HG03139 (cell line): ENCODE data around the gene BEND7.
"Not testable (repeated sequence)": the region's sequence is repeated elsewhere in the genome, so short reads cannot be mapped to it uniquely, and the experiment has no call there.

Source experiments
- ATAC-seq: cut with Tn5 transposase; IDR thresholded peaks from one replicate; pipeline ENCODE4 v1.9.1; 2021; ENCODE audit not compliant: unreplicated experiment

The BEND7 gene, protein sequence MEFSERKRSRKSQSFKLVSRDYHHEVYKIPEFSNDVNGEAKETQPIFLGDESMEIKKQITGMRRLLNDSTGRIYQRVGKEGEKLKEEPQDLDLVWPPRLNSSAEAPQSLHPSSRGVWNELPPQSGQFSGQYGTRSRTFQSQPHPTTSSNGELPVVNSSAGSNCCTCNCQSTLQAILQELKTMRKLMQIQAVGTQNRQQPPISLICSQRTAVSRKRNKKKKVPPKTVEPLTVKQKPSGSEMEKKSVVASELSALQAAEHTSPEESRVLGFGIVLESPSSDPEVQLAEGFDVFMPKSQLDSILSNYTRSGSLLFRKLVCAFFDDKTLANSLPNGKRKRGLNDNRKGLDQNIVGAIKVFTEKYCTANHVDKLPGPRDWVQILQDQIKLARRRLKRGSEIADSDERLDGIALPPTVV

DNA sequence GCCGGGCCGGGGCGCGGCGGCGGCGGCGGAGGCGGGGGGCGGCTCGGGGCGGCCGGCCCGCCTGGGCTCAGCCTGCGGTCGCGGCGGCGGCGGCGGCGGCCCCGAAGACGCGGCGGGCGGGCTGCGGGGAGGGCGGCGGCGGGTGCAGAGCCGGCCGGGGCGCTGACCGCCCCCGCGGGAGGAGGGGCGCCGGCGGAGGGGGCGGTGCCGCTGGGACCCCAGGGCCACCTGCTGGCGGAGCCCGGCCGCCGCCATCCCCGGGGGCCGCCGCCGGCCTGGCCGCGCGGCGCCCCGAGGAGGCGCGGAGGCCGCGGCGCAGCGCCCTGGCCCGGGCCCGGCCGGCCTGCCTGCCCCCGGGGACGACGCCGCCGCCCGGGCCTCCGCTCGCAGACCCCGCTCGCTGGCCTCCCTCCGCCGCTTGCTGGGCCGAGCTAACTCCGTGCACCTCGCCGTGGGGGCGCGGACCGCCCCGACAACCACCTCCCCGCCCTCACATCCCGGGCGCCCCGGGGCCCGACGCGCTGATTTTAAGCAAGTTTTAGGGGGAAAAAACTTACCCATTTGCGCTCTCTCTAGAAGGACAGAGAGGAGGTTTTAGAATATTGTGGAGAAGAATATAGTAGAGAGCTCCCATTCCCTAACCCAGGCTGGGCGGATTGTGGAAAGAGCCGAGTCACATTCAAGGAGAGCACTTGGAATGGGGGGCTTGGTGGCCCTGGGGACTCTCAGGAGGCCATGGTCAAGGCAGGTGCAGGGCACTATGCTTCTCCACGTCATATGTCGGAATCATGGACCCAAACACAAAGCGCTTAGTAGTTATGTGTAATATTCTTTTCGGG lies at the start of gene BEND7:
BEND7 (minus strand) TSS at position 140 of the 839 bp plus-strand sequence. CDS start 481 bp downstream, outside the sequence.
- no peak for ATAC-seq

DNA sequence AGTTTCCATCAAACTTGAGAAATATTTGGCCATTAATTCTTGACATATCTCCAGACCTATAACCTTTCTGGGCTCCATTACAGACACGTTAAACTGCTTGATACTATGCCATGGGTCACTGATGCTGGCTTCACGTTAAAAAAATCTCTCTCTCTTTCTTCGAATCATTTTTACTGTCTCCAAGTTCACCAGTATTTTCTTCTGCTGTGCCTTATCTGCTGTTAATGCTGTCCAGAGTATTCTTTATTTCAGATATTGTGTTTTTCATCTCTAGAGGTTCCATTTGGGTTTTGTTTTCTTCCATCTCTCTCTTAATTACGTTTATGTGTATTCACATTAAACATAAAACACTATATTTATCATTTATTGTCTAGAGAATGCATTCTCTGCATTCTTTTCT lies 45.1 kb upstream of the BEND7 start:
- no peak for ATAC-seq

DNA sequence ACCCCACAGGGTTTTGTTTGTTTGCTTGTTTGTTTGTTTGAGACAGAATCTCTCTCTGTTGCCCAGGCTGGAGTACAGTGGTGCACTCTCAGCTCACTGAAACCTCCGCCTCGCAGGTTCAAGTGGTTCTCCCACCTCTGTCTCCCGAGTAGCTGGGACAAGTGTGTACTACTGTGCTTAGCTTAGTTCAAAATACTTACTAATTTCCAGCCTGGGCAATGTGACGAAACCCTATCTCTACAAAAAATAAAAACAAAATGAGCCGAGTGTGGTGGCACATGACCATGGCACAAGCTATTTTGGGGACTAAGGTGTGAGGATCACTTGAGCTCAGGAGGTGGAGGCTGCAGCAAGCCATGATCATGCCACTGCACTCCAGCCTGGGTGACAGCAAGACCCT lies 42.7 kb upstream of the BEND7 start:
- no peak for ATAC-seq

DNA sequence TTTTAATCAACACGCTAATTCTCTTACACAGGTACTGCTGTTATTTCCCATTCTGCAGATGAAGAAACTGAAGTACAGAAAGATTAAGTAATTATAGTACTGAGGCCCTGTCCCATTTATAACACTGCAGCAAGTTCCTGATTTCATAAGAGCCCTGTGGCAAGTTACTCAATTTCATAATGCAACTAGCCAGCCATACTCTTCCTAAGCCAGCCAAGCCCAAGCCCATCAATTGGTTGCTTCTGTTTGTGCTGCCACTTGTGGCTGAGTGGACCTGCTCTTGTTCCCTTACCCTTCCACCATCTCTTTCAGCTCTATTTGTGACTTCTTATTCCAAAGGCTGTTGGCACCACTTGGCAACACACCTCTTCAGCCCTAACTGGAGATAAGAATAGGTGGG lies 38.2 kb upstream of the BEND7 start:
- no peak for ATAC-seq

DNA sequence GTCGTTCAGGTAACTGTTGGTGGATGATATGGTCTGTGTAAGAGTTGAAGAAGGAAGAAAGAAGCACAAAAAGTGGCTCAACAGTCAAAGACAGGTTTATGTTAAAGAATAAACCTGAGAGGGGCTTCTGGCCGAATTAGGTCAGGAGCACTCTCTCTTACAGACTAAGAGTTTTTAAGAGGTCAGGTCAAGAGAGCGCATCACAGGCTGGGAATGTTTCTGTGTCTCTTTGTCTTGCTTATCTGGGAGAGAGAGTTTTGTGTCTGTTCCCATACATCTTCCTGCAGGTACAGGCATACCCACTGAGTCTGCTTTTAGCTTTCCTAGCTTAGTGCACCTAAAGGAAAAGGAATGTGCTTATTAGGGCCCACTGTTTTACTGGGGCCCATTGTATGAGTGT lies 35.8 kb upstream of the BEND7 start:
- no peak for ATAC-seq

DNA sequence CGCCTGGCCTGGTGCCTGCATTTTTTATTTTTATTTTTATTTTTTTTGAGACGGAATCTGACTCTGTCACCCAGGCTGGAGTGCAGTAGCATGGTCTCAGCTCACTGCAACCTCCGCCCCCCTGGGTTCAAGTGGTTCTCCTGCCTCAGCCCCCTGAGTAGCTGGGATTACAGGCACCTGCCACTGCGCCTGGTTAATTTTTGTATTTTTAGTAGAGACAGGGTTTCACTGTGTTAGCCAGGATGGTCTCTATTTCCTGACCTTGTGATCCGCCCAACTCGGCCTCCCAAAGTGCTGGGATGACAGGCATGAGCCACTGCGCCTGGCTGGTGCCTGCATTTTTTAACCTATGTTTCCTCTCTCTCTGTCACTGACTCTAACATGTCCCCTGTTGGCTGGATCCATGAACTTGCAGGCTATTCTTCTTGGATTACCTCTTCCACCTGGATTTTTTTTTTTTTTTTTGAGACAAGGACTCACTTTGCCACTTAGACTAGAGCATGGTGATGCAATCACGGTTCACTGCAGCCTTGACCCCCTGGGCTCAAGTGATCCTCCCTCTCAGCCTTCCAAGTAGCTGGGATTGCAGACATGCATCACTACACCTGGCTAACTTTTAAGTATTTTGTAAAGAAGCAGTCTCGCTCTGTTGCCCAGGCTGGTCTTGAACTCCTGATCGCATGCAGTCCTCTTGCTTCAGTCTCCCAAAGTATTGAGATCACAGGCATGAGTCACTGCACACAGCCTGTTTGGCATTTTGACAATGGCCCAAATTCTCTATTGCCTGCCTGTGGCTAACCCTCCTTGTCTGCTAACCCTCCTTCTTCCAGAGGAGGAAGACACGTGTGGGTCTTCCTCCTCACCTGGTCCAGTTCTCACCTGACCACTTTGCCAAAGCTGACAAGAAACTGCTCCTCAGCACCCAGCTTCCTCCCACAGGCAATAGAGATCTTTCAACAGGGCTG lies 34.9 kb upstream of the BEND7 start:
- no peak for ATAC-seq

DNA sequence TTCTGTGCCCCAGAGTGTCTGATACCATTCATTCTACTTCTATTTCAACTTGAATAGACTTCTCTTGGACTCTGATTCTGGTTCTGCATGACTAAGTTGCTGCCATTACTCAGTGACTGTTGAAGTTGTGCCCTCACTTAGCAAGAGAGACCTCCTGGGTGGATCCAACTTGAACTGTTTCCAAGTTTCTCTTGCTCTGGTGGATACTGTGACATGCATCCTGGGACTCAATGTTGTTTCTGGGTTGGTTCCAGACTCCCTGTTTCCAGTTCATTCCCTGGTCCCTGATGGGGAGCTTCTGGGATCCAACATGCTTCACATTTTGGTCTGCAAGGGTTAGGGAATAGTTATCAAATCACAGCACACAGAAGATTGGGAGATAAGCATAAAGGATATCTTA lies 31.8 kb upstream of the BEND7 start:
- ATAC-seq, result no peak

DNA sequence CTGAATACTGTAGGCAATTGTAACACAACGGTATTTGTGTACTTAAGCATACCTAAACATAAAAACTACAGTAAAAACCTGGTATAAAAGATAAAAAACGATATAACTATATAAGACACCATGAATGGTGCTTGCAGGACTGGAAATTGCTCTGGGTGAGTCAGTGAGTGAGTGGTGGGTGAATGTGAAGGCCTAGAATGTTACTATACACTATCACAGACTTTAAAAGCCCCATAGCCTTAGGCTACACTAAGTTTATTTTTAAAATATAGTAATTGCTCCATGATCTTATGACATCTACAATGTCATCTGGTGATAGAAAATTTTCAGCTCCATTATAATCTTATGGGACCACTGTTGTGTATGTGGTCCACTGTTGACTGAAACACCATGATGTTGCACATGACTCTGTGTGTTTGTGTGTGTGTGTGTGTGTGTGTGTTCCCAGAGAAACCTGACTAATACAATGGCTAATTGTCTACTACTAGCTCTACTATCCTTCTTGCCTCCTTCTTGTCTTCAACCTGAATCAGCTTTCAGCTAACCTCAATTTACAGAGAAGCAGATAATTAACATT lies 30.4 kb upstream of the BEND7 start:
- no peak for ATAC-seq

DNA sequence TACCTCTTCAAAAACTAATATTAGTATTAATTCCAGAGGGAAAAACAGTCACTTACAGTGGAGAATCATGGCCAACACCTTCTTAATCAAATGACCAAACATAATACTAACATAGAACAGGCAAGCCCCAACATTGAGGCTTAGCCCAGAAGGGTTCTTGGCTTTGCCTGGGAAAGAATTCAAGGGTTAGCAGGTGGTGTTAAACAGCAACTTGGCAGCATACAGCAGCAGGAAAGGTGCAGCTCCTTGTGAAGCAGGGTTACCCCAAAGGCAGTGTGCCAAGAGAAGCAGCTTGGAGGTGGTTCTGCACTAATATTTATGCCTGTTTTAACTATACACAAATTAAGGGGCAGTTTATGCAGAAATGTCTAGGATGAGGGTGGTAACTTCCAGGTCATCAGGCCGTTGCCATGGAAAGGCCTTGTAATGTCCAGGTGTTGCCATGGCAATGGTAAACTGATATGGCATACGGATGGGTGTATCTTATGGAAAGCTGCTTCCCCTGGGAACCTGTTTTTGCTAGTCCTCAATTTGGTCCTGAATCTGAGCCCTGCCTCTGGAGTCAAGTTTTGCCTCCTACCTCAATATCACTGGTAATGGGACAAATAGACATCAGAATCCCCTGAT lies 27.2 kb upstream of the BEND7 start:
- ATAC-seq, result no peak

DNA sequence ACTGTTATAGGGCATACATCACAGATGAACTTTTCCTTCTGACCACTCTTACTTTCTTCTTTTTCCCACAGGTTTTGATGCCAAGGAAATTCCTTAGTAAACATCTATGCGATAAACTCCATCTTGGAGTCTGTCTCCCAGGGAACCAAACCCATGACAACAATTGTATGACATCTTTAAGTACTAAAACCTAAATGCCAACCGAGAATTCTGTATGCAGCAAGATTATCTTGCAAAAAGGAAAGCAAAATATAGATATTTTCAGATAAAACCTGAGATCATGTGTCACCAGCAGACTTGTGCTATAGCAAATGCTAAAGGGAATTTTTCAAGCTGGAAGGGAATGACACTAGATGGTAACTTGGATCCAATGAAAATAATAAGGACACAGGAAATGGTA lies 22.0 kb upstream of the BEND7 start:
- ATAC-seq, result no peak

DNA sequence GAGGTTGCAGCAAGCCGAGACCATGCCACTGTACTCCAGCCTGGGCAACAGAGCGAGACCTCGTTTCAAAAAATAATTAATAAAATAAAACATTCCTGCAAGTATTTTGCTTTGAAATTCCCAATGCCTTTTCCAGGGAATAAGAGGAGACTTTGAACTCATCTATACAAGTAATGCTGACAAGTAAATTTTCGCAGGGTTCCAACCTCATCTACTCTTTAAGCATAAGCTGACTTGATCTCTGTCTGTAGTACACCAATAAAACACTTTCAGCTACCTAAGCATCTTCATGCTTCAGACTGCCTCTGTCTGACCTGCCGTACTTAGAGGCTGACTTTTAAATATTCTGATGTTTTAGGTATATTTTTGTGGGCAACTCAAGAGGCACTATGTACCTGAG lies 13.7 kb upstream of the BEND7 start:
- ATAC-seq, result no peak

DNA sequence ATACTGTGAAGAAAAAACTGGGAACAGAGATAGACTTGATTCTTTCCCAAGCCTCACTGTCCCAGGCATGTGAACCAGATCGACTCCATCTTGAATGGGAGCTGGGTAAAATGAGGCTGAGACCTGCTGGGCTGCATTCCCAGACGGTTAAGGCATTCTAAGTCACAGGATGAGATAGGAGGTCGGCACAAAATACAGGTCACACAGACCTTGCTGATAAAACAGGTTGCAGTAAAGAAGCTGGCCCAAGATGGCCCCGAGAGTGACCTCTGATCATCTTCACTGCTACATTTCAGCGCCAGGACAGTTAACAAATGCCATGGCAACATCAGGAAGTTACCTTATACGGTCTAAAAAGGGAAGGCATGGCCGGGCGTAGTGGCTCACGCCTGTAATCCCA lies 9.2 kb upstream of the BEND7 start:
- ATAC-seq, result not testable (repeated sequence)

DNA sequence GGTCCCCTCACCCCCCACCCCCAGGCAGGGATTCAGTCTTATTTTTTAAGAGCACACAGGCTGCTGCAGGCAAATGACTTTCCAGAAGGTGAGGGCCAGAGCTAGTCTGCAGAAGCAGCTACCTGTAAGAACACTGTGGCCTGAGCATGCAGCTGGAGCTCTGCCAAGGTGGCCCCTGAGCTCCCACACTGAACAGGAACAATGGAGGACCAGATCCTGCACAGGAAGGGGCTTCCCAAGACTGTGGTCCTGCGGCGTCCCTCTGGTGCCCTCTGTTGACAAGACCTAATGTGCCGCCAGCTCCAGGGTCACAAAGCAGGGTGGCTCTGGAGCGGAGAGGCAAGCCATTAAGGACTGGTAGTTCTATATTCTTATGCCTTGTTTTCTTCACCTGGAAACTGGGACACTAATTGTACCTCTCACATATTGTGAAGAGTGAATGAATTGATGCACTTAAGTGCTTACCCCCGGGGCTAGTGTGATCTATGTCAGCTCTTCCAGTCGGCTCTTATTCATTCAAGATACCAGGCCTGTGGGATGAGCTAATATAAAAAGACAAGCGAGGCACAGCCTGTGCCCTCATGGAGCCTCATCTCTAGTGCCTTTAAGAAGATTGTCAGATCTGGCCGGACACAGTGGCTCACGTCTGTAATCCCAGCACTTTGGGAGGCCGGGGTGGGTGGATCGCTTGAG lies 8.0 kb upstream of the BEND7 start:
- ATAC-seq, result no peak

DNA sequence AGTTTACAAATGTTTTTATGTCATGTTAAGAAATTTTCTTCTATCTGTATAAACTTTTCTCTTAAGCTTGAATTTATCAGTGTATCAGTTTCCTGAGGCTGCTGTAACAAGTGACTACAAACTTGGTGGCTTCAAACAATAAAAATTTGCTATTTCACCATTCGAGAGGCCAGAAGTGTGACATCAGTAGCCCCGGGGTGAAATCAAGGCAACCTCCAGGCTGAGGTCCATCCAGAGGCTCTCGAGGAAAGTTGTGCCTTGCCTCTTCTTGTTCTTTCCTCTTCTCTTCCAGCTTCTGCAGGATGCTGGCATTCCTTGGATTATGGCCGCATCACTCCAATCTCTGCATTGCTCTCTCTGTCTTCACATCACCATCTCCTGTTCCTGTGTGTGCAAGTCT lies 6.5 kb upstream of the BEND7 start:
- ATAC-seq, result no peak

DNA sequence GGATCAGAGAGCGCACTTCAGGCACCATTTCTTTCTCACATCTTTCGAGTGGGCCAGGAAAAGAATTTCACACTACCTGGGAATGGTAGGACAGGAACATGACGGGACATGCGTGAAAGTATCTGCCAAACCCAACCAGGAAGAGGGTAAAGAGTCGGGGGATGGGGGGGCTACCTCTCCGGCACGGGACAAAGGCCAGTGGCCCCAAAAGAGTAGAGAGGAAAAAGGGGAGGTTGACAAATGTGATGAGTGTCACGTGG lies 830 bp upstream of the BEND7 start:
- ATAC-seq, result no peak

DNA sequence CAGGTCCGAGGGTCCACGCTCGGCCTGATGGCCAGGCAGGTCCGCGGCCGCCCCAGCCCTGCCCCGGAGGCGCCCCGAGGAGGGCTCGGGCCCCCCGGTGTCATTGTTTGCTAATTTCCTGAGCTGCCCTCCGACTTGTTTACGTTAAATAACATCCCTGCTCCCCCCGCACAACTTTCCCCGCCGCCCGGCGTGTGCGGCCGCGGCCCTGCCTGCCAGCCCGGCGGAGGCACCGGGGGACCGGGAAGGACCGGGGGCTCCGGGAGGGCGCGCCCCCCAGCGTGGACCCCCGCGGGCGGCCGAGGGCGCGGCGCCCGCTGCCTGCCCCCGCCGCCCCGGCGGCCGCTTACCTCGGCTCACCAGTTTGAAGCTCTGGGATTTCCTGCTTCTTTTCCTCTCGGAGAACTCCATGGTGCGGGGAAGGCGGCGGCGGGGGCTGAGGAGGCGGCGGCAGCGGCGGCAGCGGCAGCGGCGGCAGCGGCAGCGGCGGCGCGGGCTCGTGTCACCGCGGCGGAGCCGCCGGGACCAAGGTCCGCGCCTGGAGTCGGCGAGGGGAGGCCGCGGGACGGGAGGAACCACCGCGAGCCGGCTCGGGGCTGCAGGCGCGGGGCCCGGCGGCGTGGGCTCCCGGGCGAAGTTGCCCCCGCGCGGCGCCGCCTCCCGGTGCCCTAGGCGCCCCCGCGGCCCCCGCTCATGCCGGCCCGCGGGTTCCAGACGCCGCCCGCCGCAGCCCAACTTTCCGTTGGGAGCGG lies 515 bp downstream of the BEND7 start:
- no peak for ATAC-seq

DNA sequence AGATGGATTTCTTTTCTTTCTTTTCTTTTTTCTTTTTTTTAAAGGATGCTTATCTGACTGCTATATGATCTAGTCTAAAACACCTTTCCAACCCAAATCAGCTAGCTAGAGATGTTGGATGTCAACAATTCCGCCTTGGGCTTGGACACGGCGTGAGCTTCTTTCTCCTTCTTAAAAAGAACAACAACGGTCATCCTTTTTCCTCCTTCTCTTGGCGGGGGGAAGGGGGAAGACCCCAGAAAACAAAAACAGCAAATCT lies 1.0 kb downstream of the BEND7 start:
- no peak for ATAC-seq

DNA sequence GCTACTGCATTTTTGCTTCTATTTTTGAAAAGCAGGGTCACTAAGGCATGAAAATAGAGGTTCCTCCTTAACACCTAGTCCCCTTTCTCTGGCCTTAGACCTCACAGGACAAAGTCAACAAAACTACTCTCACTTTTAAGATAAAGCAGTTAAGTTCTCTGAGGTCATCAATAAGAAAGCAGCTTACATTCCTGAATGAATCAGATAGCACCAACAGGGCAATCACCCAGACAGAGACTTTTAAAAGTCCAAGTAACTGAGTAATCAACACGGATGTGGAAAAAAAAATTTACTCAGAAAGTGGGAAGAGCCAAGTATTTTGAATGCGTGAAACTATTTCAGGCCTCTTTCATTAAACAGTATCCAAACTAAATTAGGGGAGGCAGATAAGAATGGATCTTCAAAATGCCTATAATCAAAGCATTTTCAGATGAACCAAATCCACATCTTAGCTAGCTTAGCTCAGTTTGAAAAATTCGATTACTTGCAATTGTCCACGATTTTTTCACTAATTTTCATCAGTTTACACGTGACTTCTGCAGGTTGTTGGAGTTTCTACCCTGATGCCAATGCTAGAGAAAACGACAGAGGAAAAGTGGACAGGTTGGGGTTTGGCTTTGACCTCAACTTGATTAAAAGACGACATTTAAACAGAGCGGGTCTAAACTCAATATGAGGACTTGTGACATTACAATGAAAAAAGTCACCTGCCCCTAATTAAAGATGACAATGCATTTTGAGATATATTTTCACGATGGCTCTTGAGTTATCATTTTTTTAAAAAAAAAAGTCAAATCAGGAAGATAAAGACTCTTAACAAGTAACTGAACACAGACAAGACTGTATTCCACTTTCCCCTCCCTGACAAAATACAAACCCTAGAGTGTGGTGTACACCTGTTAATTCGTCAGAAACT lies 1.6 kb downstream of the BEND7 start:
- no peak for ATAC-seq

DNA sequence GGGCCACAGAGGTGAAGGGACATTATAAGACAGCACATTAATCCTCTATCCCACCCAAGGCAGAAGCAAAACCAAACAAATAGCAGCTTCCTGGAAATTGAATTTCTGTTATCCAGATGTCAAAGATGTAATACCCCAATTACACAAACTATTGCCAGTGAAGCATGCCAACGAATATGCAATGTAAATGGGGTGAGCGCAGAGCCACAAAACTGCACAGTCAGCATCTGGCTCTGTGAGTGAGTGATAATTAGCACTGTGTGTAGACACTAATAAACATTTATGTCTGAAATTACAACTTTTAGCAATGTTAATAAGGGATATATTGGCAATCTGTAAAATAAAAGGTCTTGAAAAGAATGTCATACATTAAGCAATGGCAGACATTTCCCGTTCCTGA lies 3.2 kb downstream of the BEND7 start:
- ATAC-seq, result no peak
